ENCODE measurements around the gene POLR1H.
A peak's percentile ranks its signal among the peaks of the same experiment; 100 is the strongest.

POLR1H gene

GRCh38 chr6:30062471-30063178 lies 1.6 kb downstream of the POLR1H start:
- DNase-seq, result no peak

GRCh38 chr6:30063315-30063714 lies 2.2 kb downstream of the POLR1H start:
- no peak for DNase-seq

- no peak for DNase-seq
Measured at GRCh38 chr6:30066082-30066481, 5.0 kb downstream of the POLR1H start.

GRCh38 chr6:30066577-30067459 lies 5.8 kb downstream of the POLR1H start, which contains the start of gene PPP1R11:
PPP1R11 (plus strand) TSS chr6:30067198; CDS start chr6:30067411, 213 bp downstream.
- DNase-seq, result peak; percentile 94 to 98 (median 96)

- no peak for DNase-seq
Measured at GRCh38 chr6:30067460-30068139, 6.5 kb downstream of the POLR1H start.

DNA sequence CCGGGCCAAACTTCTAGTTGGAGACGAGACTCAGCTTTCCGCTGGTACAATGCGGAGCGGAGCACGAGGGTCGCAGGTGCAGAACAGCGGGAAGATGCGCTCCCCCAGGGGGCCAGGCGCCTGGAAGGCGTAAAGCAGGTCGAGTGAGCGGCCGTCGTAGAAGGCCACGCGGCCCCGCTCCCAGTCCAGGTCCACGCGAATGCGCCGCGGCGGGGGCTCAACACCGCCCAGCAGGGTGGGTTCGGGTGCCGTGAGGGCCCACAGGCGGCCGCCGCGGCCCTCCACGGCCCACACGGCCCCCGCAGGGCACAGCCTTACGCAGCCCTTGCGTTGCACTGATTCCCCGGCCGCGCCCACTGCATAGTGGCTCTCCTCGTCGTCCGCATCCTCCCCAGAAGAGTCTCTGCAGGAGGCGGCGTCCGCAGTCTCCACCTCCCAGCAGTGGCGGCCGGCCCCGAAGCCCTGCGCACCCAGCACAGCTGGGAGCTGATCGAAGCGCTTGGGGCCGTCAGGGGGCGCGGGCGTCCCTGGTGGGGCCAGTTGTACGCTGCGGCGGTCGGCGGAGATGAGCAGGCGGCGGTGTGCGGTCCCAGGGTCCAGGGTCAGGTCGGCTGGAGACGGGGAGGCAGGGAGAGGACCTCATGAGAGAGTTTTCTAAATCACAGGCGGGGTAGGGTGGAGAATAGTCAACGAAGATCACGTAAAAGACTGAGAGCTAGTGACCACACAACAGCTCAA lies 10.2 kb downstream of the POLR1H start:
- DNase-seq, result no peak

GRCh38 chr6:30071858-30072257 lies 10.8 kb downstream of the POLR1H start:
- DNase-seq, result no peak

- DNase-seq, result no peak
Measured at GRCh38 chr6:30073489-30074235, 12.6 kb downstream of the POLR1H start.

- no peak for DNase-seq
Measured at GRCh38 chr6:30074331-30075093, 13.4 kb downstream of the POLR1H start.

DNA sequence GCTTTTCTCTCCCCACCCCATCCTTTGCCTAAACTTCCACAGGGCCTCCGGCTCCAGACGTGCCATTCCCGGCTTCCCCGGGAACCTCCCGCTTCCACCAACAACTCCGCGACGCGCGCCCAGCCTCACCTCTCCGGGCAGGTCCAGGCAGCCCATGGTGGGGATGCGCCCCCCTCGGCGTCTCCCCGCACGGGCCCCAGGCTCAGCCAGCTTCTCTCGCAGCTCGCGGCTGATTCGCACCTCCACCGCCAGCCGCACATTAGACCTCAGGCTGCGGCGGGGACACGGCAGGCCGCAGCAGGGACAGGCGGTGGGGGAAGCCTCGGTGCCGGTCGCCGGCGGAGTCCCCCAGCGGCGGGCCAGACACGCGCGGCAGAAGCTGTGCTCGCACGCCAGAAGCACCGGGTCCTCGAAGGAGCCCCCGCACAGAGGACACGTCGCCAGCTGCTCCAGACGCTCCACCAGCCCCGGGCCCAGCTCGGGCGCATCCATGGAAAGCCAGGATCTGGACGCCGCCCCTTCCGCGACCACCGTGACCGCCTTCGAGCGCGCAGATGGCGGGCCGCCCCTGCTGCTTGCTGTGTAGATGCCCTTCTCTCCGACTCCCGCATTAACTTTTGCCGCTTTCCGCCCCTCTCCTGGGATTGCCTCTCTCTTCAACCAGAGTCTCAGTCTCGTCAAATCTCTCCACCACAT lies 14.2 kb downstream of the POLR1H start, which contains the start of gene RNF39:
Gene RNF39 (minus strand): TSS at position 676 of the 696 bp plus-strand sequence. CDS start 184 bp downstream, at position 492.
- no peak for DNase-seq

DNA sequence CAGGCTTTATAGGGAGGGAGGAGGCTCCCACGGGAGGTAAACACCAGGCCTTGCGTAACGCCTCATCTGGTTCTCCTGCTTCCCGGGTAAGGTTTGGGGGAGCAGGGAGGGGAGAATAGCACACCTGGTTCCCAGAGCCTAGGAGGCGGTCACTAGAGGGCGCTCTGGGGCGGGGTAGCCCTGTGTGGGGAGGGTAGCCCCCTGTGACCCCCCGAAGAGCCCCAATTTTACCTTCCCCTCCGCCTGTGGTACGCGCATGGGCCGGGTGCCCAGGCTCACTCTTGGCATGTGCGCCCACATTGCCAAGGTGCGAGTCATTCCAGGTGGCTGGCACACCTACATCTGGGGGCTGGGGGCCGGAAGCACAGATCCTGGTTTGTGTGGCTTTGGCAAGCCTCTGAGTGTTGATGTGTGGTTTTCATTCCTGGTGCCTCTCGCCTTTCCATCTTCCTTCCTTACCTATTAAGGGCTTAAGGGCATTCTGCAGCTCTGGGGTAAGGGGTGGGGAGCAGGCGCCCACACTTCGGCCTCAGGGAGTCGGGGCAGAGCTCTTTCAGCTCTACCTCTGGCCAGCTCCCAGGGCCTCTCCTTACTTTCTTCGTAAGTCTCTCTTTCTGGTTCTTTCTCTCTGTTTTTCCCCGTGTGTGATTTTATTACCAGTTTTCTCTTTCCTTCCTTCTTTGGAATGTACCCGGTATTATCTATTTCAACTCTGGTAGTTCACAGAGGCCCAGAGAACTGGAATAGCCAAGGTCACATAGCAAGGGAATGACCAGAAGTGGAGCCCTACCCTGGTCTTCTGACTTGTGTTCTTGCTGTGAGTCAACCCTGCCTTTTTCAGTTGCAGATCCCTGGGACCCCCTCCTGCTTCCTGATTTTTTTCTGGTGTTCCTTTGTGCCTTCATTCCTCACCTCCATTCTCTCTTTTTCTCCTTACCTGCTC lies 15.0 kb downstream of the POLR1H start:
- DNase-seq, result no peak

GRCh38 chr6:30077218-30077617 lies 16.2 kb downstream of the POLR1H start:
- no peak for DNase-seq

DNA sequence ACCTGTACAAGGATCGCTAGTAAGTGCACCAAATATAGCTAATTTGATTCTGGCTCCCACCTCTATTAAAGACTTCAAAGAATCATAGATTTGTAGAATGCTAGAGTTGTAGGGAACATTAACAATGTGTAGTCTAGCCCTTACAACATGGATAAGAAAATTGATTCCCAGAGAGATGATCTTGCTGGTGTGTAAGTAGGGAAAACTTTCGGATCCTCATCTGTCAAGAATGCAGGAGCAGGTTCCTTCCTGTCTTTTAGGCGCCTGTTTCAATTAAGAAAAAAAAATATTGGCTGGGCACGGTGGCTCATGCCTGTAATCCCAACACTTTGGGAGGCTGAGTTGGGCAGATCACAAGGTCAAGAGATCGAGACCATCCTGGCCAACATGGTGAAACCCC lies 26.8 kb downstream of the POLR1H start:
- no peak for DNase-seq

GRCh38 chr6:30091577-30092381 lies 30.7 kb downstream of the POLR1H start:
- no peak for DNase-seq

GRCh38 chr6:30092852-30093543 lies 31.9 kb downstream of the POLR1H start:
- DNase-seq, result no peak

GRCh38 chr6:30093951-30094661 lies 33.0 kb downstream of the POLR1H start:
- no peak for DNase-seq

- no peak for DNase-seq
Measured at GRCh38 chr6:30096829-30097228, 35.8 kb downstream of the POLR1H start.
